ENCODE results near the gene ANKRD66. TPM values are rescaled to one million over a fixed set of nuclear protein-coding genes. Genes with fewer than 3 reads are reported as not detected.

The ANKRD66 gene
- polyA plus RNA-seq, 1 of the 3 experiments (the other 2 are of a cell fraction): not detected

DNA sequence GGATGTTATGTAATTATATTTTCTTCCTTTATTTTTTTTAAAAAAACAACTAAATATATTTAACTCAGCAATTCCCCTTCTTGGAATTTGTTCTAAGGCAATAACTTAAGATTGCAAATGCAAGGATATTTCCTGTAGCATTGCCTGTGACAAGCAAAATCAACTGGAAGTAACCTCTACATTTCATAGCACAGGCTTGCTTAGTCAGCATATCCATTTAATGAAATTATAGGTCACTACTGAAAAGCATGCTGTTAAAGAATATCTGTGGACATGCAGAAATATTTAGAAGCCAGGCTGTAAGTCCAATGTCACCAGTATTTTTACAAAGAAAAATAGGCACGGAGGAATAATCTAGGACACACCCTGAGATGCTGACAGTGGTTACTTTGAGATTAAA, 37.8 kb downstream of the ANKRD66 start (continued):
- TF ChIP-seq, protein P1, sequence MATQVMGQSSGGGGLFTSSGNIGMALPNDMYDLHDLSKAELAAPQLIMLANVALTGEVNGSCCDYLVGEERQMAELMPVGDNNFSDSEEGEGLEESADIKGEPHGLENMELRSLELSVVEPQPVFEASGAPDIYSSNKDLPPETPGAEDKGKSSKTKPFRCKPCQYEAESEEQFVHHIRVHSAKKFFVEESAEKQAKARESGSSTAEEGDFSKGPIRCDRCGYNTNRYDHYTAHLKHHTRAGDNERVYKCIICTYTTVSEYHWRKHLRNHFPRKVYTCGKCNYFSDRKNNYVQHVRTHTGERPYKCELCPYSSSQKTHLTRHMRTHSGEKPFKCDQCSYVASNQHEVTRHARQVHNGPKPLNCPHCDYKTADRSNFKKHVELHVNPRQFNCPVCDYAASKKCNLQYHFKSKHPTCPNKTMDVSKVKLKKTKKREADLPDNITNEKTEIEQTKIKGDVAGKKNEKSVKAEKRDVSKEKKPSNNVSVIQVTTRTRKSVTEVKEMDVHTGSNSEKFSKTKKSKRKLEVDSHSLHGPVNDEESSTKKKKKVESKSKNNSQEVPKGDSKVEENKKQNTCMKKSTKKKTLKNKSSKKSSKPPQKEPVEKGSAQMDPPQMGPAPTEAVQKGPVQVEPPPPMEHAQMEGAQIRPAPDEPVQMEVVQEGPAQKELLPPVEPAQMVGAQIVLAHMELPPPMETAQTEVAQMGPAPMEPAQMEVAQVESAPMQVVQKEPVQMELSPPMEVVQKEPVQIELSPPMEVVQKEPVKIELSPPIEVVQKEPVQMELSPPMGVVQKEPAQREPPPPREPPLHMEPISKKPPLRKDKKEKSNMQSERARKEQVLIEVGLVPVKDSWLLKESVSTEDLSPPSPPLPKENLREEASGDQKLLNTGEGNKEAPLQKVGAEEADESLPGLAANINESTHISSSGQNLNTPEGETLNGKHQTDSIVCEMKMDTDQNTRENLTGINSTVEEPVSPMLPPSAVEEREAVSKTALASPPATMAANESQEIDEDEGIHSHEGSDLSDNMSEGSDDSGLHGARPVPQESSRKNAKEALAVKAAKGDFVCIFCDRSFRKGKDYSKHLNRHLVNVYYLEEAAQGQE (IDR thresholded peaks at IDR 0.05; ENCODE audit: low read depth, low read length): no peak
- TF ChIP-seq SMC3 (IDR thresholded peaks at IDR 0.05; ENCODE audit: low read depth, low read length) (no peak), POLR2AphosphoS5 (IDR thresholded peaks at IDR 0.05; ENCODE audit: low read depth, low read length) (no peak)

DNA sequence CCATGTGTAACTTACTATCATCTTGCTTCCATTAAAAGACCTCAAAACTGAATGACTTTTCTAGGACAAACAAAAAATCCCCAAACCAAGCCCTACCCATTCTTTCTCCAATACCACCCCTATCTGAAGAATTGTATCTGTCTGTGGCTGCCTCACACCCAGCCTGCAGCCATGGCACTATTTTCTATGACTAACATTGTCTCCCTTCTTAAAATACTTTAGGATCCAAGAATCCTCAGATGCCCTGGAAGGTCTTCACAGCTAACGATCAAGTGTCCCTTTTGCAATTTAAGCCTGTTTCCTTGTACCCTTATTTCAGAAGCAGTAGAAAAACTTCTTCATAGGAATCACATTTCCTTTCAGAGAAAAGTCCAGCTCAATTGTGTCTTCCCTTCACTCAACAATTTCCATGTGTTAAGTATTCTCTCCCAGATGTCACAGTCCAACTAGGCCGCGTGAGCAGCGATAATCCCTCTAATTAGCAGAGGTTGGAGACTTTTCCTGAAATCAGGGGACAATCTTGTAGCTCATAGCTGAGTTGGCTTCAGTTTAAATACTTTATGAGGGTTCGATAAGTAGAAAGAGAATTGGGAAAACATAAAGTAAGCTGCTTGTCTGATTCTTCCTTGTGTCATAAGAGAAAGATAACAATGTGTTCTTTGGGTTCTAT, 41.3 kb downstream of the ANKRD66 start:
- 20% methylated on average over 5 of the region's 5 CpGs for WGBS (ENCODE audit: low lambda C conversion rate)
- Histone ChIP-seq H3K4me2 (no peak overlapping the region), H4K20me1 (ENCODE audit: insufficient read depth) (no peaks in the 10 kb centered on the region), H2AFZ (ENCODE audit: low read depth) (no peak overlapping the region), H3K4me3 (ENCODE audit: low read depth in 2 of 2, low read length in 1 of 2) (no peak overlapping the region), H3K9me2 (no peaks in the 10 kb centered on the region), H3K4me1 (ENCODE audit: control insufficient read depth in 1 of 2, insufficient read depth in 2 of 2, low read depth in 1 of 2, low read length in 1 of 2) (no peaks in the 10 kb centered on the region), H3K27me3 (ENCODE audit: insufficient read depth) (no peaks in the 10 kb centered on the region), H3K36me3 (replicated peaks in 1 of 2; ENCODE audit: control insufficient read depth in 1 of 2, insufficient read depth in 2 of 2, low read length in 1 of 2) (no peaks in the 10 kb centered on the region), H3K9ac (no peak overlapping the region), H3K79me2 (ENCODE audit: insufficient read depth) (no peaks in the 10 kb centered on the region), H3F3A (replicated peaks; ENCODE audit: insufficient read depth) (no peaks in the 10 kb centered on the region), H3K27ac (ENCODE audit: low read depth in 2 of 2, low read length in 1 of 2) (no peak overlapping the region), H3K9me3 (no peaks in the 10 kb centered on the region)
- CTCF ChIA-PET: no interaction called here
- POLR2A ChIA-PET: no interaction called here
- no peak for DNase-seq
- TF ChIP-seq NFIC (IDR thresholded peaks at IDR 0.05; ENCODE audit: borderline replicate concordance) (no peak), GABPA (IDR thresholded peaks at IDR 0.05; ENCODE audit: low read depth) (no peak)
- TF ChIP-seq, protein P1 (IDR thresholded peaks at IDR 0.05; ENCODE audit: low read depth, low read length): no peak
- TF ChIP-seq, protein P2, sequence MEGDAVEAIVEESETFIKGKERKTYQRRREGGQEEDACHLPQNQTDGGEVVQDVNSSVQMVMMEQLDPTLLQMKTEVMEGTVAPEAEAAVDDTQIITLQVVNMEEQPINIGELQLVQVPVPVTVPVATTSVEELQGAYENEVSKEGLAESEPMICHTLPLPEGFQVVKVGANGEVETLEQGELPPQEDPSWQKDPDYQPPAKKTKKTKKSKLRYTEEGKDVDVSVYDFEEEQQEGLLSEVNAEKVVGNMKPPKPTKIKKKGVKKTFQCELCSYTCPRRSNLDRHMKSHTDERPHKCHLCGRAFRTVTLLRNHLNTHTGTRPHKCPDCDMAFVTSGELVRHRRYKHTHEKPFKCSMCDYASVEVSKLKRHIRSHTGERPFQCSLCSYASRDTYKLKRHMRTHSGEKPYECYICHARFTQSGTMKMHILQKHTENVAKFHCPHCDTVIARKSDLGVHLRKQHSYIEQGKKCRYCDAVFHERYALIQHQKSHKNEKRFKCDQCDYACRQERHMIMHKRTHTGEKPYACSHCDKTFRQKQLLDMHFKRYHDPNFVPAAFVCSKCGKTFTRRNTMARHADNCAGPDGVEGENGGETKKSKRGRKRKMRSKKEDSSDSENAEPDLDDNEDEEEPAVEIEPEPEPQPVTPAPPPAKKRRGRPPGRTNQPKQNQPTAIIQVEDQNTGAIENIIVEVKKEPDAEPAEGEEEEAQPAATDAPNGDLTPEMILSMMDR (IDR thresholded peaks at IDR 0.05): no peak
- TF ChIP-seq, protein P3, sequence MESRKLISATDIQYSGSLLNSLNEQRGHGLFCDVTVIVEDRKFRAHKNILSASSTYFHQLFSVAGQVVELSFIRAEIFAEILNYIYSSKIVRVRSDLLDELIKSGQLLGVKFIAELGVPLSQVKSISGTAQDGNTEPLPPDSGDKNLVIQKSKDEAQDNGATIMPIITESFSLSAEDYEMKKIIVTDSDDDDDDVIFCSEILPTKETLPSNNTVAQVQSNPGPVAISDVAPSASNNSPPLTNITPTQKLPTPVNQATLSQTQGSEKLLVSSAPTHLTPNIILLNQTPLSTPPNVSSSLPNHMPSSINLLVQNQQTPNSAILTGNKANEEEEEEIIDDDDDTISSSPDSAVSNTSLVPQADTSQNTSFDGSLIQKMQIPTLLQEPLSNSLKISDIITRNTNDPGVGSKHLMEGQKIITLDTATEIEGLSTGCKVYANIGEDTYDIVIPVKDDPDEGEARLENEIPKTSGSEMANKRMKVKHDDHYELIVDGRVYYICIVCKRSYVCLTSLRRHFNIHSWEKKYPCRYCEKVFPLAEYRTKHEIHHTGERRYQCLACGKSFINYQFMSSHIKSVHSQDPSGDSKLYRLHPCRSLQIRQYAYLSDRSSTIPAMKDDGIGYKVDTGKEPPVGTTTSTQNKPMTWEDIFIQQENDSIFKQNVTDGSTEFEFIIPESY (IDR thresholded peaks at IDR 0.05; ENCODE audit: borderline replicate concordance, low read depth): no peak
- TF ChIP-seq, protein P4, sequence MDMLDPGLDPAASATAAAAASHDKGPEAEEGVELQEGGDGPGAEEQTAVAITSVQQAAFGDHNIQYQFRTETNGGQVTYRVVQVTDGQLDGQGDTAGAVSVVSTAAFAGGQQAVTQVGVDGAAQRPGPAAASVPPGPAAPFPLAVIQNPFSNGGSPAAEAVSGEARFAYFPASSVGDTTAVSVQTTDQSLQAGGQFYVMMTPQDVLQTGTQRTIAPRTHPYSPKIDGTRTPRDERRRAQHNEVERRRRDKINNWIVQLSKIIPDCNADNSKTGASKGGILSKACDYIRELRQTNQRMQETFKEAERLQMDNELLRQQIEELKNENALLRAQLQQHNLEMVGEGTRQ (IDR thresholded peaks at IDR 0.05; ENCODE audit: borderline replicate concordance, low read depth, low read length): no peak

Data from SK-N-SH (cell line).